ENCODE results near the gene MRPL38.
A peak's percentile ranks its signal among the peaks of the same experiment; 100 is the strongest.

MRPL38 gene

GRCh38 chr17:75895370-75896155 lies 9.1 kb downstream of the MRPL38 start:
- H3K27ac ChIP-seq, result peak overlapping the region; percentile 96
- peak; percentile 39 for TF ChIP-seq CTCF (conservative IDR thresholded peaks at IDR 0.05)

GRCh38 chr17:75894049-75894733 lies 10.5 kb downstream of the MRPL38 start:
- H3K27ac ChIP-seq, result peak overlapping the region; percentile 96; the same call in 1 of the 2 replicates
- no peak for TF ChIP-seq CTCF (conservative IDR thresholded peaks at IDR 0.05)

- no peak for TF ChIP-seq CTCF (conservative IDR thresholded peaks at IDR 0.05)
- no peak overlapping the region for H3K27ac ChIP-seq
Observed at GRCh38 chr17:75893305-75894048, 11.2 kb downstream of the MRPL38 start.

- peak overlapping the region; percentile 15; the same call in 1 of the 2 replicates for H3K27ac ChIP-seq
- TF ChIP-seq CTCF (conservative IDR thresholded peaks at IDR 0.05), result no peak
Observed at GRCh38 chr17:75892556-75893224, 12.0 kb downstream of the MRPL38 start.

GRCh38 chr17:75891605-75892555 lies 12.8 kb downstream of the MRPL38 start:
- no peak for TF ChIP-seq CTCF (conservative IDR thresholded peaks at IDR 0.05)
- peak overlapping the region; percentile 15; the same call in 1 of the 2 replicates for H3K27ac ChIP-seq

GRCh38 chr17:75891022-75891604 lies 13.6 kb downstream of the MRPL38 start:
- H3K27ac ChIP-seq, result peak overlapping the region; percentile 15; the same call in 1 of the 2 replicates

More at GRCh38 chr17:75891022-75891604, 13.6 kb downstream of the MRPL38 start:
- no peak for TF ChIP-seq CTCF (conservative IDR thresholded peaks at IDR 0.05)
